GM19043 (cell line): ENCODE results near the gene ARHGAP31.
A peak's percentile ranks its signal among the peaks of the same experiment; 100 is the strongest.
"Not testable (repeated sequence)": the region's sequence is repeated elsewhere in the genome, so short reads cannot be mapped to it uniquely, and the experiment has no call there.

ENCODE experiments used
- ATAC-seq: cut with Tn5 transposase; IDR thresholded peaks from one replicate; pipeline ENCODE4 v1.9.1; 2021; ENCODE audit warnings: low read depth; ENCODE audit not compliant: unreplicated experiment

The ARHGAP31 gene

DNA sequence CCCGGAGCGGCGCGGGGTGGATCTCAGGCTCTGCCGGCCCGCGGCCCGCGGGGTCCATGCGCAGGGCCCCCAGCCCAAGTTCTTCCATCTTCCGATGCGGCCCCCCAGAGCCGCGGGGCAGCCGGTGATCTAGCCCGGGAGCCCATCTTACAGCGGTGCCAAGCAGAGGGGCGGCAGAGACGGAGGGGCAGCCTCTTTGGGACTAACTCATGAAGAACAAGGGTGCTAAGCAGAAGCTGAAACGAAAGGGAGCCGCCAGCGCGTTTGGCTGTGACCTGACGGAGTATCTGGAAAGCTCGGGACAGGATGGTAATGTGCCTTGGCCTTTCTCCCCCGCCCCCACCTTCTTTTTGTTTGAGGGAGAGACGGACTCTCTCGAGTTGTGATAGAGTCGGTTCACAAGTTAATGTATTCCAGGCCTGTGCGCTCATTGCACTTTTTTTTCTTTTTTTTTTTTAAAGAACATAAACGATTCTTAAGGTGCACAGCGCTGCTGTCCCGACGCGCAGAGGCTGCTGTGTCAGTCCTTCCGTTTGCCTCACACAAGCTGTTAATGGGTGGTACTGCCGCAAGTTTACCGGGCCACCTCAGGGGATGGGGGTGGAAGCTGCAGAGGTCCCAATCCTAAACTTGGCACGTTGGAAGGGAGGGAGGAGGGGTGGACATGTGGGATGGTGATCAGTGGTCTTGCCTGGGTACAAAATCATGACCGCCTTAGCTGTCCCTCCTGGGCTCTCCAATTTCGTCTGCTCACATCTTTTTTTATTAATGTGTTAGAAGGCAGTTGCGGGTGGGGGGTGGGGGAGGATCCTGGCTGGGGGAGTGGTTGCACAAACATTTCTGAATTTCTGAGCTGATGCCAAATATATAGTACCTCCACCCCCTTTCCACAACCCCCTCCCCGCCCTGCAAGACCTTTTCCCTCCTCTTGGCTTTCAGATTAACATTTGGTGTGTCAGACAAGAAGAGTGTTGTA is 801 bp downstream of the ARHGAP31 start:
- ATAC-seq, result peak; percentile 31

DNA sequence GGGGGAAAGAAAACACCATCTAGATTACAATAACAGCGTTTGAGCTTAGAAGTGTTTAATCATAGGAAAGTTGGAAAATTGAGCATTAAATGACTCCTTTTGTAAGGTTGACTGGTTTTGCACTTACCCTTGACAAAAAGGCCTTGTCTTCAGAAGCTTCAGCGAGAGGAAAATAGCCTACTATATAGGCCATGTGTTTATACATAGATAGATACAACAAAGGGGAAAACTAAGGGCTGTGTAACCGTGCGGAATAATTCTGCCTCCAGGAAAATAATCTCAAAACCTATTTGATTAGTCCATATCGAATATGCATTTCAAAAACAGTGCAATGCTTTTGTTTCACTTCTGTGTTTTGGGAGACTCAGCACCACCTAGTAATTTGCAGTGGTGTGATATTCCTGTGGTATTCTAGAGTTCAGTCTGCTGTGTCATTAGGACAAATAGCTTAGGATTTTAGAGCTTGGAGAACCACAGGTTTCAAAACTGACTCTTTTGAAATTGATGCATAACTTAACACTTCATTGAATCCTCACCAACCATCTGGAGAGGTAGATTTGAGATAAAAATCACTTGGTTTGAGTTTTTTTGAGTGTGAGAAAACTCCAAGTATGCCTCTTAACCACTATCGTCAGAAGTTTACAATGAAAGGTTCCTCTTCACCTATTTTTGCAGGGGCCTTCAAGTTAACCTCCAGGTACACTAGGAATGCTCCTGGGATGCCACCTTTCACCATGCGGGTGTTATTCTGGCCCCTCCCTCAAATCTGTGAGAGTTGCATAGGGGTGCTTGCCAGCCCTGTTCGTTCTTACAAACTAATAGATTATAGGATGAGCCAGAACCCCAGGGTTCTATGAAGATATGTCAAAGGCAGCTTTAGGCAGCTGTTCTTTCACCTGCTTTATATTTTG is 1.9 kb downstream of the ARHGAP31 start:
- no peak for ATAC-seq

GRCh38 chr3:119296727-119297122 is 2.5 kb downstream of the ARHGAP31 start:
- no peak for ATAC-seq

DNA sequence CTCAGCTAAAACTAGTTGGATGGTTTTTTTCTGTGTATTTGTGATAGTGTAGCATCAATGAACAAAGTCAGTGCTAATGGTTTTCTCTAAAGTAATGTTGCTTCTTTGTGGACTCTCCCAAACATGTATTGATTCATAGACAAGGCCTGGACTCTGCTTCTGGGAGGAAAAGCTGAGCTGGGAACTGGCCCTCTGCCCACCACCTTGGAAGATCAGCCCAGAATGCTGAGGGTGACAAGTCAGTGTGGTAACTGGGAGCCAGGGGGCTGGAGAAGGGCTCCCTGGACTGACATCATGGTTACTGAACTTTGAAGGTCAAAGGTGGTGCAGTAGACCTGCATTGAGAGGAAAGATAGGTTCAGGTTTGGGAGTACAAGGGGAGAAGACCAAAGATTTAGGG is 3.0 kb downstream of the ARHGAP31 start:
- ATAC-seq, result no peak

DNA sequence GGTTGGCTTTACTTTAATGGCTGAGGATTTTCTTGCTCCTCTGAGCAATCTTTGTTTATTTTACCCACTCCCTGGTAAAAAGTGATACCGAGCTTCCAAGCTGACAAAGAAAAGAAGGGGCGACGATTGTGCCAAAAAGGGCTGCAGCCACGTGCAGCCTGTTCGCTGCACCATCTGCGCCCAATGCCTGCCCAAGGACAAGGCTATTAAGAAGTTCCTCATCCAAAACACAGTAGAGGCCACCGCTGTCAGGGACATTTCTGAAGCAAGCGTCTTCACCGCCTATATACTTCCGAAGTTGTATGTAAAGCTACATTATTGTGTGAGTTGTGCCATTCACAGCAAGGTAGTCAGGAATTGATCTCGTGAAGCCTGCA is 4.4 kb downstream of the ARHGAP31 start:
- ATAC-seq, result no peak

GRCh38 chr3:119300991-119301391 is 6.8 kb downstream of the ARHGAP31 start:
- ATAC-seq, result no peak

- no peak for ATAC-seq
Measured at GRCh38 chr3:119301662-119302061, 7.5 kb downstream of the ARHGAP31 start.

- ATAC-seq, result peak; percentile 72
Measured at GRCh38 chr3:119302697-119303551, 8.7 kb downstream of the ARHGAP31 start.

DNA sequence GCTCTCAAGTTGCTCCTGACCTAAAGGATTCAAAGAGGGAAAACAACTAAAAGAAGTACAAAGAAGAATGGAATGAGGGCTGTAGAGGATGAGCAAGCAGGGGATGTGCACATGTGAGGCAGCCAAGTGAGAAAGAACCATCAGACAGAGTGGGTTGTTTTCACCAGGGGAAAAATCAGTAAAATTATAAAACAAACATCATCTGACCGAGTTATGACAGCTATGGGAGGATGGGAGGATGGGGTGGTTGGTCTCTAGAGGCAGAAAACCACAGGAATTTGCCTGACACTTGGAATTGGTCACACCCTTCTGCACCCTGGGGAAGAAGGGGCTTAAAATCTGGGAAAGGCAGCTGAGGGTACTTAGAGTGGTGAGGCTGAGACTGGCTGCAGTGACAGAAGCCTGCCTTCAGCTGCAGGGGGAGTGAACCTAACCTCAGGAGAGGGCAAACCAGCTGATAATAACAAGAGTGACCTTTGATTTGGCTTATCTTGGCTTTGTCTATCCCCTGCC is 10.1 kb downstream of the ARHGAP31 start:
- ATAC-seq, result no peak

GRCh38 chr3:119305286-119305685 is 11.1 kb downstream of the ARHGAP31 start:
- ATAC-seq, result no peak

DNA sequence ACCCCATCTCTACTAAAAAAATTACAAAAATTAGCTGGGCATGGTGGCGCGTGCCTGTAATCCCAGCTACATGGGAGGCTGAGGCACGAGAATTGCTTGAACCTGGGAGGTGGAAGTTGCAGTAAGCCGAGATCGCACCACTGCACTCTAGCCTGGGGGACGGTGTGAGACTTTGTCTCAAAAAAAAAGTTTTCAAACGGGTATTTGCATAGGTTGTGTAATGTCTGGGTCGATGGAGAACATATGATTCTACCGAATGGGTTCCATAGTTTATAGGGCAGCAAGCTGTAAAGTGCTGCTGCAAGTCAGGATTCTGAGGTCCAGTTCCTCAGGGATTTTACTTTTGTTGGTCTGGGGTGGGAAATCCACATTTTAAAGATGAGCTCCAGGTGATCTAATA is 12.2 kb downstream of the ARHGAP31 start:
- ATAC-seq, result not testable (repeated sequence)

DNA sequence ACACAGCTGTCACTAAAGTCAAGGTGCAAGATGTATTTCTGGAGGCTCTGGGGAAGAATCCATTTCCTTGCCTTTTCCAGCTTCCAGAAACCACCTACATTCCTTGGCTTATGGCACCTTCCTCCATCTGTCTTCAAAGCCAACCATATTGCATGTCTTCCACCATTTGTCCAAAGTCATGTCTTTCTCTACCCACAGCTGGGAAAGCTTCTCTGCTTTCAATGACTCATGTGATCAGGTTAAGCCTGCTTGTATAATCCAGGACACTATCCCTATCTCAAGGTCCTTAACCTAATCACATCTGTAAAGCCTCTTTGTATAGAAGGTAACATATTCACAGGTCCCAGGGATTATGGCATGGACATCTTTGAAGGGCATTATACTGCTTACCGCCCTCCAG is 14.2 kb downstream of the ARHGAP31 start:
- ATAC-seq, result no peak

- ATAC-seq, result no peak
Measured at GRCh38 chr3:119309591-119309990, 15.4 kb downstream of the ARHGAP31 start.

- ATAC-seq, result no peak
Measured at GRCh38 chr3:119310071-119310470, 15.9 kb downstream of the ARHGAP31 start.

DNA sequence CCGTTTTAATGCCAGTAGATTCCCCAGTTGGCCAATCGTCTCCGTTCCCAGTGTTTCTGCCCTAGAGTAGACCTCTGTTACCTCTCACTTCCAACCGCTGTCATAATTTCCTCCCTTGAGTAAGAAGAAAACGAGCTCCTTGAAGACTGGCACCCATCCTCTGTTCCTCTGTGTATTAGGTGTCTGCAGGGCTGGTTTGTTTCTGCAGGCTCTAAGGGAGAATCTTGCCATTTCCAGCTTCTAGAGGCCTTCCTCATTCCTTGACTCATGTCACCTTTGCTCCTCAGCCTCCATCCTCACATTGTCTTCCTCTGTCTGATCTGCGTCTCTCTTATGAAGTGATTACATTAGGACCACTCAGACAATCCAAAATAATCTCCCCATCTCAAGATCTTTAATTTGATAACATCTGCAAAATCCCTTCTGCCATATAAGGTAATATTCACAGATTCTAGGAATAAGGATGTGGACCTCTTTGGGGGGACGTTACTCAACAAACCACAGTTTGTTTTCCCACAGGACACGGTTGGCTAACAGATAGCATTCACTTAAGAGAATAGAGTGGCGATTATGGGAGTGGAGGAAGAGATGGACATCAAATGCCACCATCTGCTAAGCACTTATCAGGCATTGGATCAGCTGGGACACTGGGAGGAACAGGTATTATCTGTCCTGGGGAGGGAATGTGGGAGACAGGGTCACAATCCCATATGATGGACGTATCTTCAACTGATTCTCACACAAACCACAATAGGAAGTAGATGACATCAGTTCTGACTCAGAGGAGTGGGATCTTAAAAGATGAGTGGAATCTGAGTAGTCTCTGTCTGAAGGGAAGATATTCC is 17.1 kb downstream of the ARHGAP31 start:
- ATAC-seq, result no peak

DNA sequence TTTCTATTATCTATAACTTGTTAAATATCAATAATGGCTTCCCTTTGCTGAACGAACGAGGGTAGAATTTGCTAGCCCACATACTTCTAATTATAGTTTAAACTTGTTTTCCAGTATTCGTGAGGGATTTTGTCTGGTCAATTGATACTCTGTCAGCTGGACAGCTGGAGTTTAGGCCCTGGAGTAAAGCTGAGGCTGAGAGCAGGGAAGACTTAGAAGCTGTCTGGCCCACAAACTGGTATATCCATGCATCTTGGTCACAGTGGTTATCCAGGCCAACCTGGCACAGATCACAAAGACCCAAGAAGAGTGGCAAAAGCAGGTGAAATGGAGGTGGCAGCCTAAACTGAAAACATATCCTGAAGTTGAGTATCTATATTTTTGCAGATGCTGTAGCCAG is 19.3 kb downstream of the ARHGAP31 start:
- no peak for ATAC-seq

DNA sequence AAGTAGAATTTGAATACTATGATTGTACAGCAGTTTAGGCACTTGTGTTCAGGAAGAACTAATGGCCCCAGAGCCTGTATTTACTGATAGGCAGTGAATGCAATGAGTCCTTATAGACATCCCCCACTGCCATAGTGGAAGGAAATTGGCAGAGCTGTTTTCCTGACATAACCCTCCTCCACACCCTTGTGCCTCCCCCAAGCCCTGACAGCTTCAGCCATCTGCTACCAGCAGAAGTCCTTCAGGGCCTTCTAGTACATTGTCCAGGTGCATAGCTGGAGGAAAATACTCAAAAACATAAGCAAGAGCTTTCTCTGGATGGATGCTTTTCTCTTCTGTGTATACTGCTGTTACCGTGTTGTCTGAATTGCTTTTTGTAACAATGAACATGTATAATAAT is 20.6 kb downstream of the ARHGAP31 start:
- ATAC-seq, result no peak

- no peak for ATAC-seq
Measured at GRCh38 chr3:119315600-119316312, 21.6 kb downstream of the ARHGAP31 start.

GRCh38 chr3:119316313-119316670 is 22.1 kb downstream of the ARHGAP31 start:
- ATAC-seq, result no peak
